Neutrophil (primary cell): ENCODE results near the gene PRDM16.

Experiments
- H3K27ac ChIP-seq: fragments of 200-600 bp; sonication (generic); 2 replicates; pipeline ENCODE4 v1.5.1; 2016; ENCODE audit warnings: mild to moderate bottlenecking, moderate library complexity
- H3K27me3 ChIP-seq: fragments of 200-600 bp; sonication (generic); 2 replicates; pipeline ENCODE4 v1.6.0; 2016; ENCODE audit warnings: mild to moderate bottlenecking
- H3K36me3 ChIP-seq: fragments of 200-600 bp; sonication (generic); 2 replicates; pipeline ENCODE4 v1.5.1; 2017
- H3K4me1 ChIP-seq, 2 experiments: fragments of 200-600 bp in 1 of 2; sonication (generic) in 1 of 2; 1 replicate in 1 of 2; 2 replicates in 1 of 2; pipeline versions ENCODE4 v1.5.1 to v1.6.1; 2013 to 2016; ENCODE audit warnings: low read depth in 1 of 2, low read length in 1 of 2, mild to moderate bottlenecking in 1 of 2, moderate library complexity in 1 of 2; ENCODE audit not compliant: control insufficient read depth in 1 of 2, insufficient read depth in 1 of 2
- H3K4me3 ChIP-seq, 2 experiments: fragments of 200-600 bp in 1 of 2; sonication (generic) in 1 of 2; 1 replicate in 1 of 2; 2 replicates in 1 of 2; pipeline ENCODE4 v1.5.1; 2013 to 2016; ENCODE audit warnings: low read depth in 1 of 2, low read length in 1 of 2, mild to moderate bottlenecking in 1 of 2, moderate library complexity in 1 of 2
- H3K9me3 ChIP-seq: fragments of 200-600 bp; sonication (generic); 2 replicates; pipeline ENCODE4 v1.5.1; 2016
- TF ChIP-seq, protein P1 (sequence below): fragments of 200-600 bp; sonication (generic); IDR thresholded peaks from 2 replicates; pipeline ENCODE4 v1.5.1; 2016; ENCODE audit warnings: antibody characterized with exemption

Gene PRDM16

DNA sequence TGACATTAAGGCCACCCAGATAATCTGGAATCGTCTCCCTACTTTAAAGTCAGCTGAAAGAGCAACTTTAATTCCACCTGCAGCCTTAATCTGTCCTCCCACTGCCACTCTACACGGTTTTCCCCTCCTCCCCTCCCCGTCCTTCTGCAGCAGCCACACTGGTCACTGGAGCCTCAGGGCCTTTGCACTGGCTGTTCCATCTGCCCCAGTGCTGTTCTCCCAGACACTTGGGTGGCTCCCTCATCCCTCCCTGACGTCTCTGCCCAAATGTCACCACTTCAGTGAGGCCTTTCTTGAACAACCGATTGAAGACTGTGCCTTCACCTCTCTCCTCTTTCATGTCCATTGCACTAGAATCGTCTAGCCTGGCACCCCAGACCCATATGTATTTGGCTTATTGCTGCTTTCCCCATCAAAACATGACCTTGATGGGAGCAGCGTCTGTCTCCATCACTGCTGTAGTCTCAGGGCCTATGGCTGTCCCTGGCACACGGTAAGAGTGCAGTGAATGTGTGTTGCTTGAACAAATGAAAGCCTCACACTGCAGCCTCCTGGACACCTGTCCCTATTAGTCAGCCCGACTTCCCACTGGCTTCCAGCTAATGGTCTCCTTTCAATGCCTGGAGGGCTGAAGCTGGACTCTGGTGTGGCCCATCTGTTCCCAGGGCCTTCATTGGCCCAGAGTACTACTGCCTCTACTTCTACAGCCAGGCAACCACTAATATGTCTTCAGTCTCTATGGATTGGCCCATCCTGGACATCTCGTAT lies 10.6 kb upstream of the PRDM16 start:
- TF ChIP-seq, protein P1, sequence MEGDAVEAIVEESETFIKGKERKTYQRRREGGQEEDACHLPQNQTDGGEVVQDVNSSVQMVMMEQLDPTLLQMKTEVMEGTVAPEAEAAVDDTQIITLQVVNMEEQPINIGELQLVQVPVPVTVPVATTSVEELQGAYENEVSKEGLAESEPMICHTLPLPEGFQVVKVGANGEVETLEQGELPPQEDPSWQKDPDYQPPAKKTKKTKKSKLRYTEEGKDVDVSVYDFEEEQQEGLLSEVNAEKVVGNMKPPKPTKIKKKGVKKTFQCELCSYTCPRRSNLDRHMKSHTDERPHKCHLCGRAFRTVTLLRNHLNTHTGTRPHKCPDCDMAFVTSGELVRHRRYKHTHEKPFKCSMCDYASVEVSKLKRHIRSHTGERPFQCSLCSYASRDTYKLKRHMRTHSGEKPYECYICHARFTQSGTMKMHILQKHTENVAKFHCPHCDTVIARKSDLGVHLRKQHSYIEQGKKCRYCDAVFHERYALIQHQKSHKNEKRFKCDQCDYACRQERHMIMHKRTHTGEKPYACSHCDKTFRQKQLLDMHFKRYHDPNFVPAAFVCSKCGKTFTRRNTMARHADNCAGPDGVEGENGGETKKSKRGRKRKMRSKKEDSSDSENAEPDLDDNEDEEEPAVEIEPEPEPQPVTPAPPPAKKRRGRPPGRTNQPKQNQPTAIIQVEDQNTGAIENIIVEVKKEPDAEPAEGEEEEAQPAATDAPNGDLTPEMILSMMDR = no peak
- Histone ChIP-seq H3K4me3 (no peak overlapping the region), H3K4me1 (no peaks in the 10 kb centered on the region), H3K27me3 (peaks cover 15% of the 10 kb centered on the region), H3K36me3 (no peaks in the 10 kb centered on the region), H3K9me3 (no peaks in the 10 kb centered on the region), H3K27ac (no peak overlapping the region)

DNA sequence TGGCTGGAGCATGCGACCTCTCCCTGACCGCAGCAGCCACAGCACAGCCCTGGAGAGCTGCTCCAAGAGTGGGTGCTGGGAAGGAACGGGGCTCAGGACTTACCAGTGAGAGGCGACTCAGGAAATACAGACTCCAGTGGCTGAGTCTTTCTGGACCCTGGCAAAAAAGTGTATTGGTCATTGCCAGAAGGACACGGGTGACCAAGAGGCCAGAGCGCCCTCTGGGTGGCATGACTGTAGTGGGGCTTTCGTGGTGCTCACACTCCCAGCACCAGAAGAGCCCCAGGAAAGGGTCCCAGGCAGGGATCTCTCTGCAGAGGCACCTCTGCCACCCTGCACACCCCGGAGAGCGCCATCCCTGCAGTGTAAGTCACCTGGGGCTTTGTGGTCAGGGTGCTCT lies 8.9 kb upstream of the PRDM16 start:
- H3K9me3 ChIP-seq = no peaks in the 10 kb centered on the region
- no peaks in the 10 kb centered on the region for H3K4me1 ChIP-seq
- TF ChIP-seq, protein P1 = no peak
- no peak overlapping the region for H3K4me3 ChIP-seq
- H3K36me3 ChIP-seq = no peaks in the 10 kb centered on the region
- H3K27ac ChIP-seq = no peak overlapping the region
- H3K27me3 ChIP-seq = peaks cover 22% of the 10 kb centered on the region

DNA sequence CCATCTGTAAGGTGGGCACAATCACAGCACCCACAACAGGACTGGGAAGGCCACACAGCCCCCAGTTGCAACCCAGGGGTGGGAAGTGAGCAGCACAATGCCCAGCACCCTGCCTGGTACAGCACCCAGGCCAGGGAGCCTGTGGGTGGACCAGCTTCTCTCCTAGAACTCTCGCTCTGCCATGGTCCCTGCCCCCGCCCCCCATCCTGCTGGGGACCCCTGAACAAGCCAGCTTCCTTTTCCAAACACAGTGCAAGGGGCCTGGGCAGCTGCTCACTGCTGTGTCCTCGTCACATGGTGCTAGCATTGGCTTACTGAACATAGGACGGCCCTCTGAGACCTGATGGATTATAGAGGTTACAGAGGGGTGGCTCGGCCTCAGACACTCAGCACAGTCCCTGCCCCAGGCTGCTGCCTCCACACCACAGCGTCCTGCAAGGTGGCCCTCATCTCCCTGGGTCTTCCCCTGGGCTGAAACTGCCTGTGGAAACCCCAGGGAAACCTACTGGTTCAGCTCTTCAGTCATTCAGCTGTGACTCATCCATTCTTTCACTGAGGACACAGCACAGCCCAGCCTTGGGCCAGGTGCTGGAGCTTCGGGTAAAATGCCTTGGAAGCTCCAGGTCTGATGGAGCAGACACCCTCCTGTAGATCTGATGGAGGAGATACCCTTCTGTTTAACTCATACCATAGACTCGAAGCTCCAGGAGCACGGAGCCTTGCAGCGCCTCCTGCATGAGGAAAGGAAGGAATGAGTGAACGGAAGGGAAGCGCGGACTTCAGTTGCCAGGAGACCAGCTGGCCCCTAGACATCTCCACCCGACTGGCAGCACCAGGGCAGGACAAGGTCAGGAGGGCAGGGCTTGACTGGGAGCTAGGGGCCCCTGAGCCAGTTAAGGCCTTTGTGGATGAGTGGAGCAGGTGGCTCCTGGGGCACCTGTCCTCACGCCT lies 8.1 kb upstream of the PRDM16 start:
- Histone ChIP-seq H3K36me3 (no peaks in the 10 kb centered on the region), H3K4me3 (no peak overlapping the region), H3K4me1 (no peaks in the 10 kb centered on the region), H3K27ac (no peak overlapping the region), H3K9me3 (no peaks in the 10 kb centered on the region), H3K27me3 (peaks cover 25% of the 10 kb centered on the region)
- TF ChIP-seq, protein P1 = no peak

DNA sequence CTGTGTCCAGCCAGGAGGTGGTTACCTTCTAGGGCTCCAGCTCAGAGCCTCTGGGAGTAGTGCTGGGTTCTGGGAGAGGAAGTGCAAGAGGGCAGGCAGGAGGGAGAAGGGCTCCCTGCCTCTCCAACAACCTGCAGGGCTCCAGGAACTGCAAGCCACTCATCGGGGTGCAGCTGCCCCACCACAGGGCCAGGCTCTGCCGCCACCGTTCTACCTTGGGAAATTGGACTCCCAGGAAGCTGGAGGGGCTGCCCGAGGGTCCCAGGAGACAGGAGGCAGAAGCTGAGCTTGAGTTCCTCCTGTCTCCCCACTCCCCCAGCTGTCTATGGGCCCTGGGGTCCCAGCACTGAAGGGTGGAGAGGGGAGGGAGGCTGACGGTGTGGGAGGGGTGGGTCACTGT lies 7.4 kb upstream of the PRDM16 start:
- peaks cover 32% of the 10 kb centered on the region for H3K27me3 ChIP-seq
- H3K4me3 ChIP-seq = no peak overlapping the region
- TF ChIP-seq, protein P1 = no peak
- no peaks in the 10 kb centered on the region for H3K9me3 ChIP-seq
- H3K36me3 ChIP-seq = no peaks in the 10 kb centered on the region
- H3K4me1 ChIP-seq = no peaks in the 10 kb centered on the region
- no peak overlapping the region for H3K27ac ChIP-seq

DNA sequence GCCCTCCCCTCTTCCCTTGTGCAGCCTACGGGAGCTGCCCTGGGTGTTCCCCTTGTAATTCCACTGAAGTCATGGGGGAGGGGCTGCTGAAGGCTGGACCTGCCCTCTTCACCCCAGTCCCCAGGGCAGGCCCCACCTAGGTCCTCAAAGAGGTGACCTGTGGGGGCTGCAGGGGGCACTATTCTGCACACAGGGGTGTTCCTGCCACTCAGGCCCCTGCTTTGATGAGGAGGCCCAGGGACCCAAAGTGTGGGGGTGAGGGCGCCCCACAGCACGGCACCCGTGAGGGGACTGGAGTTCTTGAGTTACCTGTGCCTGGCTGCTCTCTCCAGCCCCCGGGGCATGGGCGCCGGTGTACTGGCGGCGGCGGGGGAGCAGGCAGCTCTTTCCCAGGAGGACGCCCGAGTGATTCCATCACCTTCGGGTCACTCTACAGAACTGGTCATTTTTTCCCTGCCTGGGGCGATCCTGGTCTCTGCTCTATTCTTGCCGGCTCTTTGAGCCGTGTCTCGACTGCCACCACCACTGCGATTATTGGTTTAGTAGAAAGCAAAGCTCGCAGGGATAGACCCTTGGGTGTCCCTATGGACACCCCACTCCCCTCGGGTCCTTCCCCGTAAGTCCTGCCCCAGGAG lies 6.9 kb upstream of the PRDM16 start:
- no peak overlapping the region for H3K27ac ChIP-seq
- H3K9me3 ChIP-seq = no peaks in the 10 kb centered on the region
- H3K4me3 ChIP-seq = no peak overlapping the region
- H3K4me1 ChIP-seq = no peaks in the 10 kb centered on the region
- TF ChIP-seq, protein P1 = no peak
- peaks cover 38% of the 10 kb centered on the region for H3K27me3 ChIP-seq
- H3K36me3 ChIP-seq = no peaks in the 10 kb centered on the region
